Effector CD4-positive, alpha-beta T cell (primary cell): ENCODE results near the gene CHST11.
A peak's percentile ranks its signal among the peaks of the same experiment; 100 is the strongest.

Experiments used
- DNase-seq: peaks from one replicate; pipeline ENCODE4 v3.0.0-alpha.2; 2020

Gene CHST11

GRCh38 chr12:104460973-104461698 lies 4.4 kb downstream of the CHST11 start:
- DNase-seq: no peak

- no peak for DNase-seq
Observed at GRCh38 chr12:104462325-104462724, 5.6 kb downstream of the CHST11 start.

GRCh38 chr12:104462931-104463339 lies 6.2 kb downstream of the CHST11 start:
- peak; percentile 49 for DNase-seq

- no peak for DNase-seq
Observed at GRCh38 chr12:104463368-104463767, 6.6 kb downstream of the CHST11 start.

GRCh38 chr12:104464899-104465298 lies 8.2 kb downstream of the CHST11 start:
- no peak for DNase-seq

- no peak for DNase-seq
Observed at GRCh38 chr12:104466709-104467345, 10.1 kb downstream of the CHST11 start.

GRCh38 chr12:104467346-104467837 lies 10.6 kb downstream of the CHST11 start:
- DNase-seq: no peak

GRCh38 chr12:104468371-104468770 lies 11.6 kb downstream of the CHST11 start:
- no peak for DNase-seq

- DNase-seq: no peak
Observed at GRCh38 chr12:104469066-104469465, 12.3 kb downstream of the CHST11 start.

GRCh38 chr12:104469523-104469922 lies 12.8 kb downstream of the CHST11 start:
- no peak for DNase-seq

- no peak for DNase-seq
Observed at GRCh38 chr12:104470521-104470920, 13.8 kb downstream of the CHST11 start.

- no peak for DNase-seq
Observed at GRCh38 chr12:104471336-104471735, 14.6 kb downstream of the CHST11 start.

GRCh38 chr12:104472748-104473147 lies 16.0 kb downstream of the CHST11 start:
- DNase-seq: no peak

GRCh38 chr12:104473374-104473983 lies 16.7 kb downstream of the CHST11 start:
- DNase-seq: no peak

GRCh38 chr12:104475271-104475670 lies 18.5 kb downstream of the CHST11 start:
- DNase-seq: no peak

- DNase-seq: no peak
Observed at GRCh38 chr12:104477510-104478390, 21.0 kb downstream of the CHST11 start.

GRCh38 chr12:104478396-104479122 lies 21.8 kb downstream of the CHST11 start:
- DNase-seq: no peak

GRCh38 chr12:104479123-104479662 lies 22.4 kb downstream of the CHST11 start:
- DNase-seq: no peak

- no peak for DNase-seq
Observed at GRCh38 chr12:104480012-104480411, 23.3 kb downstream of the CHST11 start.

- DNase-seq: no peak
Observed at GRCh38 chr12:104480826-104481440, 24.2 kb downstream of the CHST11 start.

GRCh38 chr12:104482113-104482512 lies 25.4 kb downstream of the CHST11 start:
- no peak for DNase-seq
